ENCODE measurements around the gene LRATD1. TPM values are rescaled to one million over a fixed set of nuclear protein-coding genes. Genes with fewer than 3 reads are reported as not detected.

LRATD1 gene
- total RNA-seq, 1 donor from 2014 or later = 23.2 TPM

DNA sequence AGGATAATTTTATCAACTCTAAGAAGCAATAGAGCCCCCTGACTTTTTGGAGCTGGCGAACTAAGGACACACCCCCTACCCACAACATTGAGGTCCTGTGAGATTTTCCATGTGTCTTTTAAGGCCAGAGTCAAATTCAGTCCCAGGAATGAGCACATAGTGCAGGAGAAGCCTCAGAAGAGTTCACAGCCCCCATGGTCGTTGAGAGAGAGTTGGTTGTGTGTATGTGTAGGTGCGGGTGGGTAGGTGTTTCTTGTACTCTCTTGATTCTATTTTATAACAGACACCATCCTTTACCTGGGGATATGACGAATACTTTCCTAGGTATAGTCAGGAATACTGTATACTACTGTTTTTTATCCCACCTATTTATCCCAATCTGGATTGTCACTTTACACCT, 8.6 kb downstream of the LRATD1 start:
- no peak overlapping the region for H3K4me3 ChIP-seq (ENCODE audit: low read depth, low read length)
- H3K27me3 ChIP-seq (ENCODE audit: control insufficient read depth, insufficient read depth, low read length) = no peaks in the 10 kb centered on the region
- DNase-seq (ENCODE audit: low read depth) (no peak), FAIRE-seq (no peak)
- TF ChIP-seq CTCF (IDR thresholded peaks at IDR 0.05; ENCODE audit: insufficient read depth, low read length, severe bottlenecking) = no peak
- no peaks in the 10 kb centered on the region for H3K36me3 ChIP-seq (ENCODE audit: control insufficient read depth, insufficient read depth, low read length)

DNA sequence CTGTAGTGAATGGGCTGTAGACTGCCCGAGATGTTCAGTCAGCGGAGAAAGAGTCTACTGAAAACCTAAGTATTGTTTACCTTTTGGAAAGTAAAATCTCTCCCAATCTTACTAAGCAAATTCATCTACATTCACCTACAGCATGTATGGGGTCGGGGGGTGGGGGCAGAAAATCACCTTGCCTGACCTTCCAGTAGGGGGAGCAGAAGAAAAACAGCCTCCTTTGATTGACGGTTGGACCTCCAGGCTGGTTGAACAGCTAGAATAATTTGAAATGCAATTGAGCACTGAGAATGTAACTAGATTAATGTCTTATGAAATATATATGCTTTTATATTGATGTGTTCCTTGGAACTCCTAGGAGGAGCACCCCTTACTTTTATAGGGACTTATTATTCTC, 10.0 kb downstream of the LRATD1 start:
- no peaks in the 10 kb centered on the region for H3K27me3 ChIP-seq (ENCODE audit: control insufficient read depth, insufficient read depth, low read length)
- no peak for DNase-seq (ENCODE audit: low read depth)
- H3K4me3 ChIP-seq (ENCODE audit: low read depth, low read length) = no peak overlapping the region
- FAIRE-seq = no peak
- no peaks in the 10 kb centered on the region for H3K36me3 ChIP-seq (ENCODE audit: control insufficient read depth, insufficient read depth, low read length)
- TF ChIP-seq CTCF (IDR thresholded peaks at IDR 0.05; ENCODE audit: insufficient read depth, low read length, severe bottlenecking) = no peak

DNA sequence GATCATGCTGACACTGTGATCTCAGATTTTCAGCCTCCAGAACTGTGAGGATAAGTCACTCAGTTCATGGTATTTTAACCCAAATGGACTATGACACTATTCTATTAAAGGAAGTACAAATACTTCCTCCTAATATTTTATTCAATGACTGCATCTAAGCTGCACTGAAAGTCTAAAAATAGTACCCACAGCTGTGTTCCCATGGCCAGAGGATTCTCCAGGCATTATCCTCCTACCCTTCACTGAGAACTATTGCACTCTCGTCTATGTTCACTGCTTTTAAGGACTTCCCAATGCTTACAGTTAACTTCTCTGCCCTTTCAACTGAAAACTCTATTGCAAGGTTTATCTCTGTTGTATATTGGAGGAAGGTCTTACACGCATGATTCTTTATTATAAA, 15.2 kb downstream of the LRATD1 start:
- DNase-seq (ENCODE audit: low read depth) = no peak
- Histone ChIP-seq H3K4me3 (ENCODE audit: low read depth, low read length) (no peak overlapping the region), H3K36me3 (ENCODE audit: control insufficient read depth, insufficient read depth, low read length) (peaks cover 3% of the 10 kb centered on the region), H3K27me3 (ENCODE audit: control insufficient read depth, insufficient read depth, low read length) (no peaks in the 10 kb centered on the region)
- FAIRE-seq = no peak
- TF ChIP-seq CTCF (IDR thresholded peaks at IDR 0.05; ENCODE audit: insufficient read depth, low read length, severe bottlenecking) = no peak

DNA sequence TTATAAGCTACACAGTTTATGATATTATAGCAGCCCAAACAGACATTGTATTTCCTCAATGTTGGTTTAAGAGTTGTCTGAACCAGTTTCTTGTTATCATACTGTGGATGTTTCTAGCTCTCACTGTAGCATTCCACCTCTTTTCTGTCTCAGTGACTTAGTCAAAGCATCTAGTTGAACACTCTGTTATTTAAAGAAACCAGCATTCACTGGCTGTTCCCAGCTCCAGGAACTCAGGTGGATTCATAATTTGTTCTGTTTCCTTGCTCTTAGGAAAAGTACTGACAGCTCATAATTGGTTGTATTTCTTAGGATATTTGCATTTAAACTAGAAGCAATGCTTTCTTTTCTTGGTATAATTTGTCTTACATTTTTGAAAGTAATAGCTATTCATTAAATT, 17.5 kb downstream of the LRATD1 start:
- TF ChIP-seq CTCF (IDR thresholded peaks at IDR 0.05; ENCODE audit: insufficient read depth, low read length, severe bottlenecking) = no peak
- DNase-seq (ENCODE audit: low read depth) = no peak
- no peak for FAIRE-seq
- no peaks in the 10 kb centered on the region for H3K27me3 ChIP-seq (ENCODE audit: control insufficient read depth, insufficient read depth, low read length)
- no peak overlapping the region for H3K4me3 ChIP-seq (ENCODE audit: low read depth, low read length)
- peaks cover 3% of the 10 kb centered on the region for H3K36me3 ChIP-seq (ENCODE audit: control insufficient read depth, insufficient read depth, low read length)

DNA sequence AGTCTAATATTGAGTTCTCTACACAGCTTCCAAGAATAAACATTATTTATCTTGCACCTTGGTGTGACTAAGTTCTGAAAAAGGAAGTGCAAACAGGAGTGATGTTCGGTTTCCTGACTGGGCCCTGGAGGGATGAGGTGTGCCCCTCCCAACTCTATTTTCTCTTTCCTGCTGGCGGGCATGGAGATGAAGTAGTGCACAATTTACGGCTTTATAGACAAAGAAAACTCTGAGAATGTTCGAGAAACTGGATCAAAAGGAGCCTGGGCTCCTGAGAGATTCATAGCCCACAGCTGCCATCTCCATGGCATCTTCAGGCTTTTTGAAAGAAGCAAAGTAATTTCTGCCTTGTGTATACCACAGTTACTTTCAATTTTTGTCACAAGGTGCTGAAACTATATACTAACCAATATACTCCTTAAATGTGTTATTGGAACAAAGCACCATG, 22.3 kb downstream of the LRATD1 start:
- H3K4me3 ChIP-seq (ENCODE audit: low read depth, low read length) = no peak overlapping the region

More for the DNA sequence above, 22.3 kb downstream of the LRATD1 start:
- no peak for DNase-seq (ENCODE audit: low read depth)
- no peak for FAIRE-seq
- peaks cover 2% of the 10 kb centered on the region for H3K36me3 ChIP-seq (ENCODE audit: control insufficient read depth, insufficient read depth, low read length)
- no peaks in the 10 kb centered on the region for H3K27me3 ChIP-seq (ENCODE audit: control insufficient read depth, insufficient read depth, low read length)
- no peak for TF ChIP-seq CTCF (IDR thresholded peaks at IDR 0.05; ENCODE audit: insufficient read depth, low read length, severe bottlenecking)

All from bronchial epithelial cell (primary cell).